Astrocyte (in vitro differentiated cells and primary cell): ENCODE results near the gene ALDH1L1.

Source experiments
- EZH2 ChIP-seq: IDR thresholded peaks from 2 replicates; pipeline ENCODE4 v1.6.1; 2012; ENCODE audit warnings: mild to moderate bottlenecking, low read length, inconsistent platforms; ENCODE audit not compliant: insufficient read depth
- TF ChIP-seq, protein P1 (sequence below): IDR thresholded peaks from 2 replicates; pipeline ENCODE4 v1.5.1; 2011; ENCODE audit warnings: low read depth, mild to moderate bottlenecking, inconsistent platforms, low read length, moderate library complexity; ENCODE audit not compliant: insufficient read depth

DNA sequence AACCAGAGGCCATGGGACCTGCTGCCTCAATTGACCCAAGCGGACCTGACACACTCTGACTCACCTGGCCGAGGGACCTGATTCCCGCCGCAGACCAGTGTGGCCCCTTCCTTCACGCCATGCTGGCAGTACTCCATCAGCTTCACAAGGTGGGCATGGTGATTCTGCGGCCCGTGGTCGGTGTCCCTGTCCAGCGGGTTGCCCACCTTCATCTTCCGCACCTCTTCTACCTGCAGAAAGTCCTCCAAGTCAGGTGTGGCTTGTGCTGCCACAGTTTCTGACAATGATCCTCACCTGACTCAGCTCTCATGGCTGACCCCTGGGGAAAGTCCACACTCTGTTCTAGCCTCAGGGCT is 70.5 kb downstream of the ALDH1L1 start:
- TF ChIP-seq EZH2 = no peak
- TF ChIP-seq, protein P1, sequence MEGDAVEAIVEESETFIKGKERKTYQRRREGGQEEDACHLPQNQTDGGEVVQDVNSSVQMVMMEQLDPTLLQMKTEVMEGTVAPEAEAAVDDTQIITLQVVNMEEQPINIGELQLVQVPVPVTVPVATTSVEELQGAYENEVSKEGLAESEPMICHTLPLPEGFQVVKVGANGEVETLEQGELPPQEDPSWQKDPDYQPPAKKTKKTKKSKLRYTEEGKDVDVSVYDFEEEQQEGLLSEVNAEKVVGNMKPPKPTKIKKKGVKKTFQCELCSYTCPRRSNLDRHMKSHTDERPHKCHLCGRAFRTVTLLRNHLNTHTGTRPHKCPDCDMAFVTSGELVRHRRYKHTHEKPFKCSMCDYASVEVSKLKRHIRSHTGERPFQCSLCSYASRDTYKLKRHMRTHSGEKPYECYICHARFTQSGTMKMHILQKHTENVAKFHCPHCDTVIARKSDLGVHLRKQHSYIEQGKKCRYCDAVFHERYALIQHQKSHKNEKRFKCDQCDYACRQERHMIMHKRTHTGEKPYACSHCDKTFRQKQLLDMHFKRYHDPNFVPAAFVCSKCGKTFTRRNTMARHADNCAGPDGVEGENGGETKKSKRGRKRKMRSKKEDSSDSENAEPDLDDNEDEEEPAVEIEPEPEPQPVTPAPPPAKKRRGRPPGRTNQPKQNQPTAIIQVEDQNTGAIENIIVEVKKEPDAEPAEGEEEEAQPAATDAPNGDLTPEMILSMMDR = no peak
